GM18861 (cell line): Measurements from ENCODE around the gene STK17B.
"Not testable (repeated sequence)": the region's sequence is repeated elsewhere in the genome, so short reads cannot be mapped to it uniquely, and the experiment has no call there.

Experiments used
- ATAC-seq: cut with Tn5 transposase; IDR thresholded peaks from one replicate; pipeline ENCODE4 v1.9.1; 2021; ENCODE audit not compliant: unreplicated experiment

Gene STK17B

DNA sequence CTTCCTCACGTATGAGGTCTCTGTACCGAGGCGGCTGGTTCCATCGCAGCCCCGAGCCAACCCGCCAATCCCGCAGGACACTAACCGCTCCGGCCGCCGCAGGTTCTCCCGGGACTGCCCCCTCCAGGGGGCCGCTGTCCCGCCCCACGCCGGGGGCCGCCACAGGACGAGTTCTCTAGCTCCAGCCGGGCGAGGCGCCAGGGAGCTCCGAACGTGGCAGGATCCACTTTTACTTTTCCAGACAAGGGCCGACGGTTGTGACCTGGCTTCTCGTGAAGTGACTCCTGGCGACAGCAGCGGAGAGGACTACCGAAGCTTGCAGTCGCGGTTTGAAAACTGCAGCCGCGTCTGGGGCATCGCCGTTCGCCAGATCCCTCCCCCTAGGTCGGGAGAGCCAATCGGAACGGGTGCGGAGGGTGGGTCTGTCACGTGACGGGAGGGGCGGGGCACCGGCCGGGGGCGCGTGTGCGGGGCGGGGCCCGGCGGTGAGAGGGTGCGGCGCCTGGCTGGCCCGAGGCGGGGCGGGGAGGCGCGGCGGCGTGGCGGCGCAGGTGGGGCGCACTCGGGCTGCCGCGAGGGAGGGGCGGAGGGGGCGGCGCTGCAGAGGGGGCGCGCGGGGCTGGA, at the start of gene STK17B:
Gene STK17B (minus strand): TSS at position 331 of the 624 bp plus-strand sequence. CDS start 8,195 bp downstream, outside the sequence.
- peak; percentile 37 for ATAC-seq

DNA sequence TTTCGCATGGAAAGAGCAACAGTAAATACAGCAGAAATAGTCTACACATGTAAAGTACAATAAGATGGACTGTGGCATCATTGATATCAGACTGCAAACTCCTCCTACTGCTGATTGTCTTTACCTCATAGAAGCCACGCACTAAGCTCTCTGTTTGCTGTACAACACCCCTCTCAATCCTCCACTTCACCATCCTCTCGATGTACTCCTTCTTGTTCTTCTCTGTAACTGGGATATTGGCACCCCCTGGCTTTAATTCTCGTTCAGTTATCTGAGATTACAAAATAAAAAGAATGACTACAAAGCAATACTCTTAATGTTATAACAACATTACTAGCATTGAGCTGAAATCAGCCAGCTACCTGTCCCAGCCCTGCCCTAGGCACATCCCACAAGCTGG, 49.3 kb upstream of the STK17B start:
- ATAC-seq, result no peak

DNA sequence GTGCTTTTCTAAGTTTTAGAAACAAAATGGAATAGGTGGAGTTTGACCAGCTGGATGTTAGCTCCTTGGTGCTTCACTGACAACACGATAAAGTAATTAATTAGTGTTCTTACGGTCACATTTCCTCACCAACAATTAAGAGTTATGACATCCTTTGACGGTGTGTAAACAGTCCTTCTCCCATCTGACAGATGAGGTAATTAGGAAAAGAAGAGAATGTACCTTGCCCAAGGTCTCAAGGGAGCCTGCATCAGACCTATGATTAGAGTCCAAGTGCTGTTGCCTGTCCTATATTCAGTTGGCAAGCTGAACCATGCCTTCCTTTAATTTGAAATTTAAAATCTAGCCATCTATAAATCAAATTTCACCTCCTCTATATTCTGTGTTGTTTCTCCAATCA, 48.3 kb upstream of the STK17B start:
- no peak for ATAC-seq

DNA sequence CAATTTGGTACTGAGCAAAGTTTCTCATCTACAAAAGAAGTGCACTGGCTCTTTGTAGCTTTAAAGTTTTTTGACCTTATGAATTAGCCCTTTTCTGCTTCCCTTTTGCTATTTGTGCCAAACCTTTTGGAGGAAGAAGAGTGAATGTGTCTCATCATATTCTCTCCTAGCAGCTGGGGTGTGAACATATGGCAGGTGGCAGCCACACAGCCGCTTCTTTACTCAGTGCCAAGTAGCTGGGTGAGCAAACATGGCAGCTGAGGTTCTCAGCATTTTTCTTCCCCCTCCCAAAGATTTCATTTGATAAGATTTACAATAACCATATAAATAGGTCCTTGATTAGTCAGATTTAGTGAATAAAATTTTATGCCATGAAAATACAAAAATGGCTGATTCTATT, 46.7 kb upstream of the STK17B start:
- no peak for ATAC-seq

DNA sequence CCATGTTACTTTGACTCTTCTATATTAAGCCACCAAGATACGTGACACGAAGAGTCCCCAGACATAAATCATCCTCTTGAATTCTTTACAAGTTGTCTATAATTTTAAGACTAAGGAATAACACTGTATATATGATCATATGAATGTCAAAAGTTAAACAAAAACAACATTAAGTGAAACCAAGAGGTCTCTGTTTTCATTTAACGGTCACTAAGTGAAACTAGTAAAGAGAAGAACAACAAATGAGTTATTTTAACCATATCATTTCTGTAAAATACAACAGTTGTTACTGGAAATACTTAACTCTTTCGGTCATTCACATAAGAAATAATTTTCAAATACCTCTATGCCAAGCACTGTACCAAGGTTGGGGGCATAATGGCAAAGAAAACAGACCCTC, 45.7 kb upstream of the STK17B start:
- ATAC-seq, result peak; percentile 51

DNA sequence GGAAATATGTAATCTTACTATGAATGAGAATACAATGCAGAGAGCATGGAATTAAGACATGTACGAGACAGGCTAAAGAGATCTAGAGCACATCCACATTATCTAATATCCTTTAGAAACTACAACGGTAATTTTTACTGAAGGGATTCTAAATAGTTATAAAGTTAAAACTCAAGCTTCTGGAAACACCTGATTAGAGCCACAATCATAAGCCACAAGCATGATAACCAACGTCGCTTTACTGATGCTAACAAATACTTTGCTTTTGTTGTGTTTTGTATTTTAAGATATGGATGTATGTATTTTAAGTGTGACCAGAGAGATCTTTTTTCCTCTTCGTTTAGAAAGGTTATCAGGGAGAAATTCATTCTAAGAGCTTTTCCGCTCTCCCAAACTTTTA, 44.0 kb upstream of the STK17B start:
- ATAC-seq, result no peak

DNA sequence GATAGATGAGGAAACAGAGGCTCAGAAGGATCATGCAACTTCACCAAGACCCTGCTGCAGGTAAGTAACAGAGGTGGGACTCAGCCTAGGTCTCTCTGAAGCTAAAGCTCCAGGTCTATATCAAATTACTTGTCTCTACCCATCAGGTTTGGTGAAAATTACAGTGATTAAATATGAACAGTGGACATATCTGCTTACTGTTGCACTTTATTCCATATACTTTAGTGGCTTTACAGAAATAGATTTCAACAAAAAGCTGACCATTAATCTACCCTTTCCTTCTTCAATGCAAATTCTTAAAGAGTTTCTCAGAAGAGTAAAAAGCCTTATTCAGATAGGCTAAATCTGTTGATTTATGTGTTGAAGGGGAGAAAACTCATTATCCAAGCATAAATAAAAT, 42.8 kb upstream of the STK17B start:
- ATAC-seq, result no peak

DNA sequence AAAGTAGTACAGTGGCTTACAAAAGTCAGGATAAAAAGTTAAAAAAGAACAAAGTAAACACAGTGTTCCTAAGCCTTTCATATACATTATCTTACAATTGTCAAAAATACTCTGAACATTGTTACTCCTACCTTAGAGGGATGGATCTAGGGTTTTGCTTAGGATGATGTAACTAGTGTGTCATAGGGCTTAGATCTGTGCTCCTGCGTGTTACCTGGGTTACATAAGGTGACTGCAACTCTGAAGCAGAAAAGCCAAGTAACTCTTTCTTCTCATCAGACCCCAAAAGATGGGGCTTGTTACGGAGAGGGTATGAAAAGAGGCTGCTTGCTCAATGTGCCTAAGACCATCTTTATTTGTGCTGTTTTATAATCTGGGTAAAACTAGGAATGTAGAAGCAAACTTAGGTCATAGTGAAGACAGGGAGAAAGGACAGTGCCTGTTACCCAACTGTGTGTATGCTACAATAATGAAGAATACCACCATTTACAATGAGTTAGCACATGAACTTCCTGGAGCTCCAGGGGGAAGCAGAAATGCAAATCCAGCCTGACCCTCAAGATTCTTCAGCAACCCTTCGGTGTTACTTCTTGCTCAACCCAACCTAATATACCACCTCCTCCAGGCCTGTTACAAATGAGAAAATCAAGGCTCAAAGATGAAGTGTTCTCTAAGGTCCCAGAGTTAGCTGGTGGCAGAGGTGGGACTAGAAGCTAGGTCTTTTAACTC, 42.0 kb upstream of the STK17B start:
- ATAC-seq, result no peak

DNA sequence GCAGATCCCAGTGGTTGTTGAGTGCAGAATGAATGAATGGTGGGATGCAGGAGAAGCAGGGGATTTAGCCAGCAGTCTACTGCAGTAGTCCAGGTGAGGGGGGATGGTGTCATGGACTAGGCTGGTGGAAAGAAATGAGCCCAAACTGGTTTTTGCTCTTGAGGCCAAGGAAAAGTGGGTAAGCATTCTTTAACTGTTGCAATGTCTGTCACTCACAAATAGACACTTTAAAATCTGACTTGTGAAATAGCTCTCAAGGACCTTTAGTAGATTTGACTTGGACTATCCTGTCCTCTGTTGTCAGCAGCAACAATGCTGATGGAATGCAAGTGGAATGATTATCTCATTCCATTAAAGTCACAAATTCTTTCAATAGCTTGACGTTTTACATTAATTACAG, 37.5 kb upstream of the STK17B start:
- ATAC-seq, result no peak

DNA sequence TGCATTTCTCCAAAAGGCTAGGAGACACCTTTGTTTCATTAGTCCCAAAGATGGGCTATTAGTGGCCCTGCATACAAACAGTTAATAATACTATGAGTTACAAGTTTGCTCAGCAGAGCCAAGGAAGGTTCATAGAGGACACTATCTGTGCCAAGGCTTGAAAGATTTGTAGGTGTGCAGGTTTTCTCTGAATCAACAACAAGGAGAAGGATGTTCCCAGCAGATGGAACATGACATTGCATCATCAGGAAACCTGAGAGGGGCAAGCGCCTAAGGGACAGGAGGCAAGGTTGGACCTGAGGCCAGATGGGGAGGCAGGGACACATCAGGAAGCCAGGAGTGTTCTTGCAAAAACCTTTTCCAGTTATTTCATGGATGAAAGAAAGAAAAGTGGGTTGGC, 35.4 kb upstream of the STK17B start:
- ATAC-seq, result no peak

DNA sequence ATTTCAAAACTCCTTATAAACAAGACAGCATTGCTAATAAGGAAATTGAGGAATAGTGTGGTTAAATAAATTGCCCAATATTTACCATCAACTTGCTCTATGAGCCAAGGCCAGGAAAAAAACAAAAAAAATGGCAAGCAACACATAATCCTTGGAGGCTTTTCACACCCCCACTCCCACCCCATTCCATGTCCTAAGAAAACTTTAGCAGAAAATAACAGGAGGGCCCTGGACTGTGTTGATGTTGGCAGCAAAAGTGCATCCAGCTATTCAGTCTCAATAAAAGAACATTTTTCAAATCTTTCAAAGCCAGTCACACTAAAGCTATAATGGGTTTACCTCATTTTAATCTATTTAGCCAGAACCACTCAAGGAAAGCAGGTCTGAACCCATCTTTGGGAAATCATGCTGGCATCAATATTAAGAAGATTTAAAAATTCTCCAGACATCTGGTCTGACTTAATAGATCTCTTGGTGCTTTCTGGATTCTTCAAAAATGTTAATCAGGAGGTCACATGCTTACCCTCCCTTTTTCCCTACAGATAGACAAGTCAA, 34.6 kb upstream of the STK17B start:
- ATAC-seq, result no peak

DNA sequence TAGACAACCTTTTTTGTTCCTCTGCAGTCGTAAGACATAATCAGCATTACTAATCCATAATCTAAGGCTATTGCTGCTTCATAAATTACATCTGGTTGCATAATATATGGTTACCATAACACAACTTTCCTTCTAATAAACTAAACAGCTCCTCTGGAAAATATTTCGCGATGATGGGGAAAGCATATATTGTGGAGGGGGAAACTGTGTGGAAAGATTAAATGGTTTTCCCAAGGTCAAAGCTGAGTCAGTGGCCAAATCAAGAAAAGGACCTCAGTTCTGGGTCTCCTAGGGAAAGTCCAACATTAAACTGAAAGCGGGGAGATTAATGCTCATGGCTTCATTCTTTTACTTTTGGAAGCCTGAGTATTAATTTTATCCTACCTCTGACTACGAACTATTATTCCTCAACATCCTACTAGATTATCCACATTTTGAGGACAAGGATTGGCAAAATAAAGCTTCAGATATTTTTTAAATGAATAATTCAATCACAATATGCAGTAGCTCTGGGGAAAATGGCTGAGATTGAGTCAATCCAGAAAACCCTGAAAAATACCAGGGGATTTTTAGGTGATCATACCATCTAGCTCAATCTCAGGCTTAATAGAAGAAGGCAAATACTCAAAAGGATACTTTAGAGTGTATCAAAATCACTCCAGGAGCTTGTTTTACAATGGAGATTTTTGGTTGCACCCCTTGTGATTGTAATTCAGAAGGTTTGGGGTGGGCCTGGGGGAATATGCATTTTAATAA, 33.8 kb upstream of the STK17B start:
- ATAC-seq, result no peak

DNA sequence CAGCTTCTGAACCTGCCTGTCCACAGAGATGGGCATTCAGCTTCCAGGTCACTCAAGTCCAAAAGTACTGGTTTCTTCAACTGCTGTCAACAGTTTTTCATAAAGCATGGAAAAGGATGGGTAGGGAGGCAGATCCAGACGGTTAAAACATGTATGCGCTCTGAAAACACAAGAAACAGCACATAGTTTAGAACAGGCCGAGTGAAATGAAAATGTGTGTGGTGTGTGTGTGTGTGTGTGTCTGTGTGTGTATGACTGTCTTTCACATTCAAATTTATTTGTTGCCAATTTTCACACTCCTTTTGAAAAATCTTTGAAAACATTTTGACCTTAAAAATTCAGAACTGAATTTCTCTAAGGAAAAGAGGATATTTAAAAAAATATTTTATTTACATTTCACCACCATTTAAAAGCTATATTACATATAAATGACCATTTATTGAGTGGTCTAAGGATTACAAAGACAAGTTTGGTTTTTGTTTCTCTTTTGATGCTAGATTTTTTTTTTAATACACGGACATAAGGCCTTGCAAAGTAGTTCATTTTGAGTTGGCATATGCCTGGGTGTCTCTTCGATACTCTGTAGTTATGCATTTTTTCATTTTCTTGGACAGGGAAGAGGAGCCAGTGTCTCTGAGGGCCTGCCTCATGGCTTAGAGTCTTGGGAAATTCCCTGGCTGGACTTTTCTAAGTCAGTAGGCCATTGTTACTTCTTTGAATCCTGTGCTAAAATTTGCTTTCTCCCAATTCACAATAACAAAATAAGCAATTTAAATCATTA, 30.0 kb upstream of the STK17B start:
- no peak for ATAC-seq

DNA sequence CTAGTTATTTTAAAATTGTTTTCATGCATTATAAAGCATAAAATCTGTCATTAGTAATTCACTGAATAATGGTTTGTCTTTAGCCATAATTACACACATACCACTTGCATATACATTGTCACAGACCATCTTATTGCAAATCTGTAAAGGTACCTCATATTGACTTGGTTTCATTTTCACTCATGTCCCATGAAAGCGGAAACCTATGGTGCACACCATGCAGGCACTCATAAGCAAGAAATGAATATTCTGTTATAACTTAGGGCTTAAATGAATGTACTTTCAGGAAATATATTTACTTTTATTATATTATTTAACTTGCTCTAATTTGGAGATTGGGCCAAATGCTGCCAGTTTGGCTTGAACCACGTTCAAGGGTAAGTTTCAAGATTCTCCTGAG, 29.2 kb upstream of the STK17B start:
- peak; percentile 98 for ATAC-seq

DNA sequence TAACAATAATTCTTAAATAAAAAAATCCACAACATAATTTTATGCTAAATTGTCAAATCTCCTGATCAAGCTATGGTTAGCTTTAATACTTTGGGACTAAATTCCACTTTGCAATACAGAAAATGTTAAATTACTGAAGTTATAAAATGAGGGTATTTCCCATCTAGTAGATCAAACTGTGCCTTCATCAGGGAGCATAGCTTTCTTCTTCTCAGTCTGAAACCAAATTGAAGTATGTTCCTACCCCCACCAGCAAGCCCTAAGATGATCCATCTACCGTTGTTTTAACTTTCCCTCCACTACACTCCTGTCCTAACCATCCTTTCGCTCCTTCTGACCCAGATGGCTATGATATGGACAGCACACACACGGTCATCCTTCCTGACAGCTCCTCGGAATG, 24.4 kb upstream of the STK17B start:
- no peak for ATAC-seq

DNA sequence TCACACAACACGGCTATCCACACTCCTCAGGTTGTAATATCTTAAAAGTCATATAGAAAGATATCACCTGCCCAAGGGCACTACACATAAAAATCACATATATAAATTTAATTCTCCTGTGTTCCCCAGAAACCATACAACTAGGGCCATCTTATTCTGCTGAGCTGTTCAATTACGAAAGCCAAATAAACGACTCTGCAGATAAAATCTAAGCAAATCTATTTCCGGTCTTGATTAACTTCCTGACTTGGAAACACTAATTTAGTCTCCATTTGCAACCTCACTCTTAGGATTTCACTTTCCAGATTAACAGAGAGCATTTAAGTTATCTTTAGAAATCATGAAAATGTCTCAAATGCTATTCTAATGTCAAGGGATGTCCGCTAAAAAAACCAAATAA, 23.9 kb upstream of the STK17B start:
- ATAC-seq, result no peak

DNA sequence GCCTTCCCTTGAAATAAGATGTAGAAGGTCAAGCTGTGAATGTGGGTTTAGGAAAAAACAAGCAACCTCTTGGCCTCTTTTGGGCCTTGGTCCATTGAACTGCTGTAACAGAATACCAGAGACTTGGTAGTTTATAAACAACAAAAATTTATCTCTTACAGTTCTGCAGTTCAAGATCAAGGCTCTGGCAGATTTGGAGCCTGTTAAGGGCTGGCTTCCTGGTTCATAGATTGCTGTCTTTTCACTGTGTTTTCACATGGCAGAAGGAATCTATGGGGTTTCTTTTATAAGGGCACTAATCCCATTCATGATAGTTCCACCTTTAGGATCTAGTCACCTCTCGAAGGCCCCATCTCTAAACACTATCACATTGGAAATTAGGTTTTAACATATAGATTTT, 20.2 kb upstream of the STK17B start:
- ATAC-seq, result no peak

DNA sequence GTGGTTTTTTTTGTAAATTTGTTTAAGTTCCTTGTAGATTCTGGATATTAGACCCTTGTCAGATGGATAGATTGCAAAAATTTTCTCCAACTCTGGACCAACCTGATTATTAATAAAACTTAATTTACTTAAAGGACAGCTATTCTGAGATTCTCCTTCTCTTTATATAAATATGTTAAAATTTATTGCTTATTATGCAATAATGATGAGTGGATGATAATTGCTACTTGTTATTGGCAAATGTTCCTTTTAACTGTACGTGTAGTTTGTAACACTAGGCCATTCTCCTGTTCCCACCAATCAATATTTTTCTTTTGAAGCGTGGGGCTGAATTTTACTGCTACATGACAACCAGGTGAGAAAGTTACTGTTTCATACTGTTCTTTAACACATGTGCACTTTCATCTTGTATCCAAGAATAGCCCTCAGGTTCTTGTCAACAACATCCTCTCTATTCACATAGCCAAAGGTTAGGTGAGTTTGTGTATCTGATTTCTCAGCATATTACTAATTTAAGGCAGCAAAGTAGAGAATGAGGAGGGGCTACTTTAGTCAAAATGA, 16.6 kb upstream of the STK17B start:
- ATAC-seq, result no peak

DNA sequence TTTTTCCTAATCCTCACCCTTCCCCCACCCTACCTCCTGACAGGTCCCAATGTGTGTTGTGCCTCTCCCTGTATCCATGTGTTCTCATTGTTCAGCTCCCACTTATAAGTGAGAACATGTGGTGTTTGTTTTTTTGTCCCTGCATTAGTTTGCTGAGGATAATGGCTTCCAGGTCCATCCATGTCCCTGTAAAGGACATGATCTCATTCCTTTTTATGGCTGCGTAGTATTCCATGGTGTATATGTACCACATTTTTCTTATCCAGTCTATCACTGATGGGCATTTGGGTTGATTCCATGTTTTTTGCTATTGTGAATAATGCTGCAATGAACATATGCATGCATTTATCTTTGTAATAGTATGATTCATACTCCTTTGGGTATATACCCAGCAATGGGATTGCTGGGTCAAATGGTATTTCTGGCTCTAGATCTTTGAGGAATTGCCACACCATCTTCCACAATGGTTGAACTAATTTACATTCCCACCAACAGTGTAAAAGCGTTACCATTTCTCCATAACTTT, 15.9 kb upstream of the STK17B start:
- ATAC-seq, result not testable (repeated sequence)

DNA sequence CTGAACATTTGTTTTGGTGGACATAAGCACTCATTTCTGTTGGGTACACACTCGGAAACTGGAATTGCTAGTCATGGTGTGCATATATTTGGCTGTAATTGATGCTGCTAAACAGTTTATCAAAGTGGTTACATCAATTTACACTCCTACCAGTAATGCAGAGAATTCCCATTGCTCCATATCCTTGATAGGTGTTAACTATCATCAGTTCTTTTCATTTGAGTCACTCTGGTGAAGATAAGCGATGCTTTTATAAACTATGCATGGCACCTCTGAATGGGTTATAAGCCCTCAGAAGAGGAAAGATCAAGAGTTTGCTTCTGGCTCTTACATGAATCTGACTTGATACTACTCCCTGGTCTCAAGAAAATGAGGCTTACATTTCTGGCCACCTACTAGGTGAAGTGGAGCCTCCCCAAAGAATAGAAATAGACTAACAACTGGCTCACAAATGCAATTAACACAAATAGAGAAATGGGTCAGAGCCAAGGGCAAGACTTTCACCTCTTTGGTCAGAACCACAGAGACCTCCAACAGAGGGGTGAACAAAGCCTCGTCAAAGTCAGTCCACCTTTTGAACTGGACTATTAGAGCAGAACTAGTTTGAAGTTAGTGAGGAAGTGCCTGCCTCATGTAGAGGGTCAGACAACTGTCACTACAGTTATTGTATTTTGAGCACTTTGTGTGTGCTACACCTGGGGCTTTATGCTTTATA, 15.0 kb upstream of the STK17B start:
- no peak for ATAC-seq
